K562 (cell line): ENCODE data around the gene HSPA1B. TPM values are rescaled to one million over a fixed set of nuclear protein-coding genes. Genes with fewer than 3 reads are reported as not detected.

Experiments
- CEBPB ChIP-seq: fragments of 450-650 bp; IDR thresholded peaks from 2 replicates; pipeline ENCODE4 v1.6.1; 2016; ENCODE audit warnings: missing genetic modification characterization, missing compliant biosample characterization
- FOS ChIP-seq: IDR thresholded peaks from 3 replicates; pipeline ENCODE4 v1.6.1; 2011; ENCODE audit not compliant: insufficient read length; ENCODE audit errors: extremely low read depth
- GTF3C2 ChIP-seq: IDR thresholded peaks from 3 replicates; pipeline ENCODE4 v1.6.1; 2011; ENCODE audit warnings: borderline replicate concordance, mild to moderate bottlenecking, moderate library complexity; ENCODE audit not compliant: insufficient read length; ENCODE audit errors: extremely low read depth
- JUND ChIP-seq, 2 experiments: IDR thresholded peaks; 2 replicates in 1 of 2; 3 replicates in 1 of 2; pipeline ENCODE4 v1.6.1; 2011; ENCODE audit warnings: borderline replicate concordance in 2 of 2, low read depth in 2 of 2, low read length in 2 of 2, improper control_type of control experiment in 1 of 2, missing biosample characterization in 1 of 2, missing genetic modification characterization in 1 of 2, missing genetic modification reagents in 1 of 2
- KLF10 ChIP-seq: fragments of 250-450 bp; sonication (Bioruptor Pico); IDR thresholded peaks from 2 replicates; pipeline ENCODE4 v1.6.1; 2021; ENCODE audit warnings: matching md5 sums
- MAFK ChIP-seq: IDR thresholded peaks from 2 replicates; pipeline ENCODE4 v1.6.1; 2011; ENCODE audit warnings: low read length, improper control_type of control experiment
- MBD2 ChIP-seq: sonication (generic); IDR thresholded peaks from 2 replicates; pipeline ENCODE4 v1.6.1; 2016; ENCODE audit warnings: low read depth, borderline replicate concordance
- MIER1 ChIP-seq: fragments of 450-650 bp; IDR thresholded peaks from 2 replicates; pipeline ENCODE4 v1.6.1; 2016; ENCODE audit warnings: antibody characterized with exemption, mild to moderate bottlenecking, low read depth
- NCOA4 ChIP-seq: fragments of 450-650 bp; IDR thresholded peaks from 2 replicates; pipeline ENCODE4 v1.6.1; 2018; ENCODE audit warnings: mild to moderate bottlenecking; ENCODE audit not compliant: partially characterized antibody
- NFYB ChIP-seq: IDR thresholded peaks from 2 replicates; pipeline ENCODE4 v1.6.1; 2011; ENCODE audit warnings: mild to moderate bottlenecking, moderate library complexity; ENCODE audit not compliant: insufficient read length; ENCODE audit errors: extremely low read depth
- NR2C1 ChIP-seq, 2 experiments: fragments of 450-650 bp; IDR thresholded peaks; 2 replicates each; pipeline ENCODE4 v1.6.1; 2017; ENCODE audit warnings: mild to moderate bottlenecking in 2 of 2, antibody characterized with exemption in 1 of 2, inconsistent platforms in 1 of 2, missing compliant biosample characterization in 1 of 2, missing genetic modification characterization in 1 of 2
- PHB ChIP-seq: fragments of 250-450 bp; sonication (Bioruptor Pico); IDR thresholded peaks from 2 replicates; pipeline ENCODE4 v1.5.0; 2021
- RBFOX2 ChIP-seq: fragments of 200-400 bp; formaldehyde crosslinking; IDR thresholded peaks from 2 replicates; pipeline ENCODE4 v1.6.1; 2017; ENCODE audit warnings: low read depth, mild to moderate bottlenecking, low read length, moderate library complexity
- RCOR1 ChIP-seq, 2 experiments: IDR thresholded peaks; 2 replicates each; pipeline ENCODE4 v1.6.1; 2012; ENCODE audit warnings: low read depth in 2 of 2, low read length in 2 of 2, borderline replicate concordance in 1 of 2, improper control_type of control experiment in 1 of 2
- SMC3 ChIP-seq: conservative IDR thresholded peaks from 2 replicates; pipeline ENCODE4 v1.6.1; 2011; ENCODE audit warnings: low read depth, low read length, improper control_type of control experiment; ENCODE audit not compliant: insufficient read depth
- TAL1 ChIP-seq: fragments of 450-650 bp; IDR thresholded peaks from 2 replicates; pipeline ENCODE4 v1.6.1; 2016; ENCODE audit warnings: mild to moderate bottlenecking
- USF2 ChIP-seq: sonication (generic); formaldehyde crosslinking; IDR thresholded peaks from 2 replicates; pipeline ENCODE4 v1.5.0; 2020; ENCODE audit warnings: missing genetic modification reagents
- ZBTB49 ChIP-seq: sonication (generic); formaldehyde crosslinking; IDR thresholded peaks from 2 replicates; pipeline ENCODE4 v1.8.0; 2022; ENCODE audit warnings: missing genetic modification reagents, mild to moderate bottlenecking, borderline replicate concordance
- ZC3H4 ChIP-seq: sonication (generic); formaldehyde crosslinking; IDR thresholded peaks from 2 replicates; pipeline ENCODE4 v1.9.0; 2021; ENCODE audit warnings: missing genetic modification reagents, borderline replicate concordance
- ZNF445 ChIP-seq: fragments of 250-450 bp; sonication (Bioruptor Pico); IDR thresholded peaks from 2 replicates; pipeline ENCODE4 v1.4.0; 2020; ENCODE audit warnings: low read depth, mild to moderate bottlenecking, moderate library complexity
- ZNF764 ChIP-seq: fragments of 250-450 bp; sonication (Bioruptor Pico); IDR thresholded peaks from 2 replicates; pipeline ENCODE4 v1.4.0; 2020; ENCODE audit warnings: low read depth, mild to moderate bottlenecking, moderate library complexity
- polyA plus RNA-seq, 8 experiments: library from polyadenylated mRNA; depleted of rRNA in 4 of 8; stranded (reverse) in 5 of 8; unstranded in 3 of 8; fragments of >200 nt; fragmentation: Nextera tagmentation in 2 of 8; fragmentation: Illumina TruSeq in 1 of 8; extraction: Ambion mirVana in 2 of 8; extraction: Trizol in 1 of 8; gene quantifications; 2 replicates each; pipeline versions ENCODE4 v1.2.1 to v1.2.3, GENCODE V29; 2011 to 2014; ENCODE audit warnings: inconsistent platforms in 1 of 8, missing spikeins in 1 of 8
- total RNA-seq, 7 experiments: library from RNA; depleted of rRNA in 6 of 7; stranded (reverse); fragments of >200 nt in 6 of 7; fragmentation: Illumina TruSeq in 2 of 7; extraction: Trizol in 2 of 7; gene quantifications; 2 replicates each; pipeline versions ENCODE4 v1.2.1 to v1.2.3, GENCODE V29; 2011 to 2021; ENCODE audit warnings: low replicate concordance in 1 of 7

The HSPA1B gene
- total and polyA plus RNA-seq, 9 of the 15 experiments (the other 6 are each of a cell fraction or from before 2014, with no cell fraction given): 0.27 to 227 (median 51.2) TPM

GRCh38 chr6:31834367-31835250 lies 7.1 kb downstream of the HSPA1B start (continued):
- TF ChIP-seq RCOR1 (IDR thresholded peaks at IDR 0.05; ENCODE audit: borderline replicate concordance in 1 of 2, low read depth in 2 of 2, low read length in 2 of 2) (peak in 1 of 2 experiments; percentile 64; a peak in 1 of 4 replicates), RBFOX2 (peak; percentile 99), GTF3C2 (no peak), ZNF764 (peak; percentile 79), NR2C1 (IDR thresholded peaks at IDR 0.05) (no peak), NR2C1 (tag; IDR thresholded peaks at IDR 0.05) (peak; percentile 92), MBD2 (peak; percentile 83), ZC3H4 (CRISPR knock-in tag) (peak; percentile 69), FOS (no peak), SMC3 (no peak), NCOA4 (no peak), ZBTB49 (peak; percentile 95; the same call in 1 of the 2 replicates), CEBPB (tag) (peak; percentile 90), NFYB (no peak), PHB (peak; percentile 79), TAL1 (no peak; the same call in 1 of the 2 replicates), MAFK (no peak), USF2 (CRISPR knock-in tag) (no peak), JUND (IDR thresholded peaks at IDR 0.05; ENCODE audit: borderline replicate concordance, low read depth, low read length) (no peak; the same call in 1 of the 2 replicates), JUND (tag; IDR thresholded peaks at IDR 0.05; ENCODE audit: borderline replicate concordance, low read depth, low read length) (peak; percentile 62; the same call in 2 of the 3 replicates), KLF10 (CRISPR knock-in tag) (peak; percentile 87), ZNF445 (peak; percentile 26; the same call in 1 of the 2 replicates), MIER1 (no peak; the same call in 1 of the 2 replicates)
